IMR-90 (cell line): ENCODE data around the gene TRMT10B. TPM values are rescaled to one million over a fixed set of nuclear protein-coding genes. Genes with fewer than 3 reads are reported as not detected.

Experiments
- ATAC-seq: fragments of 200-7000 bp; cut with Tn5 transposase; 2 replicates; pipeline ENCODE4 v1.9.1; 2020; ENCODE audit warnings: low read depth, mild to moderate bottlenecking, moderate library complexity
- BruUV-seq: library from RNA; stranded (reverse); fragments of 400-500 nt; replicated peaks from 2 replicates; lab custom pipeline; 2021; lab: Mats Ljungman, UMichigan
- CTCF ChIA-PET: fragments of 300-600 bp; formaldehyde crosslinking; extraction: SDS; loops from one replicate; lab custom pipeline; 2021; ENCODE audit warnings: antibody characterized with exemption; lab: Yijun Ruan, JAX
- POLR2A ChIA-PET: fragments of 300-600 bp; sonication (Branson Sonifier 250); formaldehyde crosslinking; loops from one replicate; lab custom pipeline; 2022; ENCODE audit warnings: antibody characterized with exemption; ENCODE audit not compliant: unreplicated experiment; lab: Charles Lee
- DNase-seq: peaks from one replicate; pipeline ENCODE4 v3.0.0; 2013
- H2AFZ ChIP-seq: replicated peaks from 2 replicates; pipeline ENCODE3; 2013; ENCODE audit warnings: low read length, mild to moderate bottlenecking; ENCODE audit not compliant: poor library complexity
- H2AK5ac ChIP-seq: 2 replicates; pipeline ENCODE4 v1.6.1; 2013; ENCODE audit warnings: low read depth, low read length, inconsistent platforms
- H2AK9ac ChIP-seq: replicated peaks from 2 replicates; pipeline ENCODE3; 2013; ENCODE audit warnings: mild to moderate bottlenecking, low read depth, low read length, moderate library complexity; ENCODE audit not compliant: poor library complexity
- H2BK120ac ChIP-seq: 2 replicates; pipeline ENCODE4 v1.6.1; 2013; ENCODE audit warnings: low read depth, low read length, inconsistent platforms
- H2BK15ac ChIP-seq: 3 replicates; pipeline ENCODE4 v1.6.1; 2013; ENCODE audit warnings: low read depth, low read length, inconsistent platforms
- H2BK20ac ChIP-seq: 2 replicates; pipeline ENCODE4 v1.6.1; 2013; ENCODE audit warnings: low read depth, mild to moderate bottlenecking, inconsistent platforms, low read length, moderate library complexity
- H2BK5ac ChIP-seq: 2 replicates; pipeline ENCODE4 v1.6.1; 2013; ENCODE audit warnings: mild to moderate bottlenecking, low read depth, low read length, inconsistent platforms; ENCODE audit not compliant: poor library complexity, severe bottlenecking
- H3K14ac ChIP-seq: replicated peaks from 2 replicates; pipeline ENCODE4 v1.6.1; 2013; ENCODE audit warnings: low read depth, low read length, inconsistent platforms
- H3K18ac ChIP-seq: 2 replicates; pipeline ENCODE4 v1.6.1; 2013; ENCODE audit warnings: low read depth, low read length, control low read depth
- H3K23ac ChIP-seq: 2 replicates; pipeline ENCODE4 v1.6.1; 2013; ENCODE audit warnings: low read depth, low read length, inconsistent platforms
- H3K27ac ChIP-seq: 2 replicates; pipeline ENCODE4 v1.5.1; 2013; ENCODE audit warnings: mild to moderate bottlenecking, control low read depth, low read length; ENCODE audit not compliant: insufficient read depth
- H3K27me3 ChIP-seq: 2 replicates; pipeline ENCODE4 v1.6.1; 2013; ENCODE audit warnings: low read length; ENCODE audit not compliant: control insufficient read depth, insufficient read depth
- H3K36me3 ChIP-seq: 2 replicates; pipeline ENCODE4 v1.6.1; 2013; ENCODE audit warnings: low read length, mixed read lengths; ENCODE audit not compliant: control insufficient read depth, insufficient read depth
- H3K4ac ChIP-seq: 2 replicates; pipeline ENCODE4 v1.6.1; 2013; ENCODE audit warnings: low read depth, low read length, inconsistent platforms
- H3K4me1 ChIP-seq: 2 replicates; pipeline ENCODE4 v1.6.1; 2013; ENCODE audit warnings: low read length, mixed read lengths; ENCODE audit not compliant: control insufficient read depth, insufficient read depth
- H3K4me2 ChIP-seq: 2 replicates; pipeline ENCODE4 v1.6.1; 2013; ENCODE audit warnings: low read depth, mild to moderate bottlenecking, control low read depth, low read length, moderate library complexity
- H3K4me3 ChIP-seq: 2 replicates; pipeline ENCODE4 v1.5.1; 2013; ENCODE audit warnings: low read depth, mild to moderate bottlenecking, control low read depth, low read length, moderate library complexity; ENCODE audit not compliant: insufficient read depth
- H3K56ac ChIP-seq: 2 replicates; pipeline ENCODE4 v1.6.1; 2013; ENCODE audit warnings: low read length, inconsistent platforms; ENCODE audit not compliant: insufficient read depth; ENCODE audit errors: extremely low read depth
- H3K79me1 ChIP-seq, 2 experiments: 2 replicates each; pipeline ENCODE4 v1.6.1; 2013; ENCODE audit warnings: low read length in 2 of 2, inconsistent platforms in 1 of 2, low read depth in 1 of 2
- H3K9ac ChIP-seq: 2 replicates; pipeline ENCODE4 v1.6.1; 2013; ENCODE audit warnings: low read depth, low read length, control low read depth
- H3K9me1 ChIP-seq: 2 replicates; pipeline ENCODE4 v1.6.1; 2013; ENCODE audit warnings: low read length, inconsistent platforms; ENCODE audit not compliant: insufficient read depth
- H3K9me3 ChIP-seq: 2 replicates; pipeline ENCODE4 v1.6.1; 2013; ENCODE audit warnings: low read length; ENCODE audit not compliant: control insufficient read depth, insufficient read depth
- H4K20me1 ChIP-seq: 2 replicates; pipeline ENCODE4 v1.6.1; 2013; ENCODE audit warnings: low read length, inconsistent platforms; ENCODE audit not compliant: insufficient read depth
- H4K5ac ChIP-seq: 2 replicates; pipeline ENCODE4 v1.6.1; 2013; ENCODE audit warnings: mild to moderate bottlenecking, low read depth, low read length, control low read depth
- H4K8ac ChIP-seq, 2 experiments: 2 replicates each; pipeline ENCODE4 v1.6.1; 2013; ENCODE audit warnings: low read depth in 2 of 2, low read length in 2 of 2, control low read depth in 1 of 2, inconsistent platforms in 1 of 2
- H4K91ac ChIP-seq: 2 replicates; pipeline ENCODE4 v1.6.1; 2013; ENCODE audit warnings: low read depth, low read length, inconsistent platforms; ENCODE audit not compliant: insufficient read depth
- BHLHE40 ChIP-seq: fragments of 150-350 bp; IDR thresholded peaks from 2 replicates; pipeline ENCODE4 v1.6.1; 2016; ENCODE audit warnings: mild to moderate bottlenecking, low read depth, low read length
- CEBPB ChIP-seq: IDR thresholded peaks from 2 replicates; pipeline ENCODE4 v1.6.1; 2012; ENCODE audit warnings: low read depth, low read length, improper control_type of control experiment
- CHD1 ChIP-seq: IDR thresholded peaks from 2 replicates; pipeline ENCODE4 v1.6.1; 2012; ENCODE audit warnings: low read depth, low read length, improper control_type of control experiment
- FOS ChIP-seq: fragments of 150-350 bp; IDR thresholded peaks from 2 replicates; pipeline ENCODE4 v1.6.1; 2016; ENCODE audit warnings: low read depth, low read length
- MAFK ChIP-seq: IDR thresholded peaks from 2 replicates; pipeline ENCODE4 v1.6.1; 2012; ENCODE audit warnings: low read depth, low read length, improper control_type of control experiment
- MAZ ChIP-seq: IDR thresholded peaks from 2 replicates; pipeline ENCODE4 v1.6.1; 2012; ENCODE audit warnings: low read depth, mild to moderate bottlenecking, low read length, improper control_type of control experiment, moderate library complexity, borderline replicate concordance
- MXI1 ChIP-seq: IDR thresholded peaks from 2 replicates; pipeline ENCODE4 v1.6.1; 2012; ENCODE audit warnings: low read depth, mild to moderate bottlenecking, low read length, moderate library complexity, borderline replicate concordance
- NFE2L2 ChIP-seq: fragments of 150-350 bp; IDR thresholded peaks from 2 replicates; pipeline ENCODE4 v1.6.1; 2016; ENCODE audit warnings: low read depth, mild to moderate bottlenecking, low read length
- POLR2A ChIP-seq: IDR thresholded peaks from 2 replicates; pipeline ENCODE4 v1.6.1; 2012; ENCODE audit warnings: mild to moderate bottlenecking, low read depth, low read length
- RCOR1 ChIP-seq: IDR thresholded peaks from 2 replicates; pipeline ENCODE4 v1.6.1; 2012; ENCODE audit warnings: mild to moderate bottlenecking, low read length, improper control_type of control experiment; ENCODE audit not compliant: insufficient replicate concordance
- RFX5 ChIP-seq: IDR thresholded peaks from 2 replicates; pipeline ENCODE4 v1.8.0; 2012; ENCODE audit warnings: low read depth, mild to moderate bottlenecking, low read length, moderate library complexity
- SMC3 ChIP-seq: fragments of 150-350 bp; IDR thresholded peaks from 2 replicates; pipeline ENCODE4 v1.6.1; 2016; ENCODE audit warnings: low read depth, mild to moderate bottlenecking, antibody characterized with exemption, low read length, moderate library complexity
- WGBS, 2 experiments: methylation state at CpG; one replicate each; pipeline versions ENCODE4 v1.1.5 to v1.1.7; 2013; ENCODE audit warnings: missing lambda C conversion rate in 2 of 2; ENCODE audit not compliant: insufficient read length in 1 of 2; ENCODE audit errors: extremely low coverage in 2 of 2; 5-methylcytosine and 5-hydroxymethylcytosine counted together
- dilution Hi-C: fragments of 300-500 bp; cut with HindIII; formaldehyde crosslinking; loops from one replicate; pipeline ENCODE4 v1.14.3; 2018; ENCODE audit warnings: low sequenced_read_pairs; ENCODE audit not compliant: unreplicated experiment
- in situ Hi-C: fragments of 300-500 bp; cut with MboI; formaldehyde crosslinking; loops from 3 replicates; pipeline ENCODE4 v1.14.3; 2019; ENCODE audit warnings: low sequenced_read_pairs, inconsistent platforms, mixed read lengths
- intact Hi-C: fragments of 100-400 bp; cut with micrococcal nuclease; formaldehyde crosslinking; loops from 2 replicates; pipeline ENCODE4 v1.10.0; 2022
- polyA plus RNA-seq, 3 experiments: library from polyadenylated mRNA; depleted of rRNA; stranded (reverse); fragments of >200 nt; gene quantifications; 2 replicates each; pipeline ENCODE4 v1.2.3, GENCODE V29; 2012; ENCODE audit warnings: low replicate concordance in 1 of 3
- total RNA-seq: library from RNA; depleted of rRNA; stranded (reverse); fragments of >200 nt; gene quantifications from 2 replicates; pipeline ENCODE4 v1.2.3, GENCODE V29; 2012
- TF ChIP-seq, protein P1 (sequence below): fragments of 150-350 bp; IDR thresholded peaks from 2 replicates; pipeline ENCODE4 v1.6.1; 2016; ENCODE audit warnings: low read depth, mild to moderate bottlenecking, low read length, moderate library complexity, borderline replicate concordance
- TF ChIP-seq, protein P2 (sequence below): fragments of 150-350 bp; IDR thresholded peaks from 2 replicates; pipeline ENCODE4 v1.6.1; 2017; ENCODE audit warnings: mild to moderate bottlenecking, antibody characterized with exemption, low read length, low read depth

TRMT10B gene
- total and polyA plus RNA-seq, 2 of the 4 experiments (the other 2 are of a cell fraction), result 2.3 to 4.5 TPM

DNA sequence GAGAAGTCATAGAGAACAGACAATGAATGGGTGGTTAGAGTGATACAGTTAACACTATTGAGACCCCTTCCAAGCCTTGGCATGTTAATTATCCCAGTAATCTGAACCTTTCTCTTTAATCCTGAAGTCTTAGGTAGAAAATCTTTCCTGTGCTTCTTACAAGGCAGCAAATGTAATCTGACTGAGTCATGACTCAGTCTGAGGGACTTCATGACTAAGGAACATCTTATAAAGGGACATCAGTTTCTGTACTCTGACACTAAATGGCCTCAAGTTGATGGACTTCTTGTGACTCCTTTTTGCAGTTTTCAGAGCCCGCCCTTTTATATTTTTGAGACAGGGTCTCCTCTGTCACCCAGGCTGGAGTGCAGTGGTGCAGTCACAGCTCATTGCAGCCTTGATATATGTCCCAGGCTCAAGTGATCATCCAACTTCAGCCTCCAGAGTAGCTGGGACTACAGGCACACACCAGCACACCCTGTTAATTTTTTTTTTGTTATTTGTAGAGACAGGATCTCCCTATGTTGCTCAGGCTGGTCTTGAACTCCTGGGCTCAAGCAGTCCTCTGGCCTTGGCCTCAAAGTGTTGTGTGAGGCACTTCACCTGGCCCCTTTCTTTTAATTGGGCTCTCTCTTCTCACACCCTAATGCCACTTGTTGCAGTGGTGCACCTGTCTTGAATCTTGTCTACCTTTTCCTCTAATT, 21.8 kb downstream of the TRMT10B start:
- no peak overlapping the region for H3K14ac ChIP-seq
- peak overlapping the region; percentile 36; the same call in 1 of the 2 replicates for H3K4me2 ChIP-seq
- dilution Hi-C loops (no loop called here), intact Hi-C loops (no loop called here), in situ Hi-C loops (loop anchor here (10.0 kb wide), 1 partner anchor 291 kb away; the partner anchor contains the start of gene POLR1E)
- no peak overlapping the region for H3K4me3 ChIP-seq
- ATAC-seq (peak; percentile 45), DNase-seq (peak; percentile 58)
- H3K23ac ChIP-seq, result no peak overlapping the region
- no peak overlapping the region for H3K9ac ChIP-seq
- no peaks in the 10 kb centered on the region for H3K9me3 ChIP-seq
- H2BK120ac ChIP-seq, result peak overlapping the region; percentile 4; the same call in 1 of the 2 replicates
- no CpG with 5 or more reads among the region's 1 CpG for WGBS, 2 experiments
- H3K27me3 ChIP-seq, result no peaks in the 10 kb centered on the region
- no peak overlapping the region for H2AK5ac ChIP-seq
- H4K91ac ChIP-seq, result no peak overlapping the region
- H3K79me1 ChIP-seq, result peaks cover 10 to 23% of the 10 kb centered on the region in 2 experiments
- H2AK9ac ChIP-seq, result no peak overlapping the region
- H4K5ac ChIP-seq, result peak overlapping the region; percentile 60; the same call in 1 of the 2 replicates
- no peak overlapping the region for H3K56ac ChIP-seq
- no peak overlapping the region for H4K8ac ChIP-seq
- H4K20me1 ChIP-seq, result no peaks in the 10 kb centered on the region; the same call in 1 of the 2 replicates
- no peak overlapping the region for H3K27ac ChIP-seq
- ChIA-PET POLR2A (no interaction called here), CTCF (interaction anchor here (0.6 kb wide), 2 partner anchors 10 to 86 kb away, joined by 3 to 4 read pairs; partner anchors contain the start of gene EXOSC3)
- no peak overlapping the region for H2BK15ac ChIP-seq
- H3K9me1 ChIP-seq, result peaks cover 9% of the 10 kb centered on the region; the same call in 1 of the 2 replicates
- H2BK5ac ChIP-seq, result peak overlapping the region; percentile 56
- H2AFZ ChIP-seq, result no peak overlapping the region
- peak overlapping the region; percentile 56; the same call in 1 of the 2 replicates for H3K18ac ChIP-seq
- peaks cover 6% of the 10 kb centered on the region for H3K4me1 ChIP-seq
- no peak overlapping the region; the same call in none of the 2 replicates for H2BK20ac ChIP-seq
- peaks cover 25% of the 10 kb centered on the region for H3K36me3 ChIP-seq
- peak overlapping the region; percentile 2; the same call in 1 of the 2 replicates for H3K4ac ChIP-seq
- TSS peak; percentile 4 for BruUV-seq
- TF ChIP-seq CHD1, result no peak
- no peak for TF ChIP-seq BHLHE40
- no peak for TF ChIP-seq NFE2L2
- TF ChIP-seq, protein P1, sequence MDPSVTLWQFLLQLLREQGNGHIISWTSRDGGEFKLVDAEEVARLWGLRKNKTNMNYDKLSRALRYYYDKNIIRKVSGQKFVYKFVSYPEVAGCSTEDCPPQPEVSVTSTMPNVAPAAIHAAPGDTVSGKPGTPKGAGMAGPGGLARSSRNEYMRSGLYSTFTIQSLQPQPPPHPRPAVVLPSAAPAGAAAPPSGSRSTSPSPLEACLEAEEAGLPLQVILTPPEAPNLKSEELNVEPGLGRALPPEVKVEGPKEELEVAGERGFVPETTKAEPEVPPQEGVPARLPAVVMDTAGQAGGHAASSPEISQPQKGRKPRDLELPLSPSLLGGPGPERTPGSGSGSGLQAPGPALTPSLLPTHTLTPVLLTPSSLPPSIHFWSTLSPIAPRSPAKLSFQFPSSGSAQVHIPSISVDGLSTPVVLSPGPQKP, result no peak
- TF ChIP-seq, protein P2, sequence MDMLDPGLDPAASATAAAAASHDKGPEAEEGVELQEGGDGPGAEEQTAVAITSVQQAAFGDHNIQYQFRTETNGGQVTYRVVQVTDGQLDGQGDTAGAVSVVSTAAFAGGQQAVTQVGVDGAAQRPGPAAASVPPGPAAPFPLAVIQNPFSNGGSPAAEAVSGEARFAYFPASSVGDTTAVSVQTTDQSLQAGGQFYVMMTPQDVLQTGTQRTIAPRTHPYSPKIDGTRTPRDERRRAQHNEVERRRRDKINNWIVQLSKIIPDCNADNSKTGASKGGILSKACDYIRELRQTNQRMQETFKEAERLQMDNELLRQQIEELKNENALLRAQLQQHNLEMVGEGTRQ, result no peak
- TF ChIP-seq RFX5, result no peak
- TF ChIP-seq POLR2A, result no peak
- no peak for TF ChIP-seq MXI1
- TF ChIP-seq RCOR1, result no peak
- TF ChIP-seq CEBPB, result no peak
- TF ChIP-seq MAZ, result no peak
- no peak for TF ChIP-seq MAFK
- no peak for TF ChIP-seq SMC3
- TF ChIP-seq FOS, result no peak
